Calu3 (cell line): ENCODE data around the gene CDC45. TPM values are rescaled to one million over a fixed set of nuclear protein-coding genes. Genes with fewer than 3 reads are reported as not detected.

ENCODE experiments used
- BruUV-seq: library from RNA; stranded (reverse); fragments of 400-500 nt; replicated peaks from 2 replicates; lab custom pipeline; 2021; lab: Mats Ljungman, UMichigan
- CTCF ChIA-PET: fragments of 300-600 bp; sonication (Branson Sonifier 250); formaldehyde crosslinking; loops from one replicate; lab custom pipeline; 2022; ENCODE audit warnings: antibody characterized with exemption; lab: Charles Lee
- DNase-seq: peaks from one replicate; pipeline ENCODE4 v3.0.0; 2022
- H3K27ac Mint-ChIP-seq: one replicate; pipeline ENCODE4 v1.8.0; 2022; ENCODE audit warnings: mixed read lengths; ENCODE audit not compliant: unreplicated experiment
- H3K27me3 Mint-ChIP-seq: one replicate; pipeline ENCODE4 v1.8.0; 2022; ENCODE audit warnings: mixed read lengths; ENCODE audit not compliant: unreplicated experiment
- H3K36me3 Mint-ChIP-seq: one replicate; pipeline ENCODE4 v1.8.0; 2022; ENCODE audit warnings: mild to moderate bottlenecking, moderate library complexity, mixed read lengths; ENCODE audit not compliant: insufficient read depth, unreplicated experiment
- H3K4me1 Mint-ChIP-seq: one replicate; pipeline ENCODE4 v1.8.0; 2022; ENCODE audit warnings: mild to moderate bottlenecking, low read depth, mixed read lengths; ENCODE audit not compliant: unreplicated experiment
- H3K4me3 Mint-ChIP-seq: one replicate; pipeline ENCODE4 v1.8.0; 2022; ENCODE audit warnings: mild to moderate bottlenecking, low read depth, moderate library complexity, mixed read lengths; ENCODE audit not compliant: unreplicated experiment
- H3K9me3 Mint-ChIP-seq: one replicate; pipeline ENCODE4 v1.8.0; 2022; ENCODE audit warnings: low read depth, mixed read lengths; ENCODE audit not compliant: unreplicated experiment
- intact Hi-C: fragments of 100-400 bp; cut with micrococcal nuclease; formaldehyde crosslinking; loops from one replicate; pipeline ENCODE4 v1.10.0; 2022; ENCODE audit not compliant: unreplicated experiment
- total RNA-seq: library from RNA; stranded (reverse); gene quantifications from 2 replicates; pipeline ENCODE4 v1.2.3, GENCODE V29; 2022
- TF ChIP-seq, protein P1 (sequence below): fragments of 200-600 bp; IDR thresholded peaks from one replicate; pipeline ENCODE4 v1.8.0; 2022; ENCODE audit warnings: antibody characterized with exemption; ENCODE audit not compliant: unreplicated experiment

CDC45 gene
- total RNA-seq, 1 experiment from 2014 or later: 45.0 TPM

DNA sequence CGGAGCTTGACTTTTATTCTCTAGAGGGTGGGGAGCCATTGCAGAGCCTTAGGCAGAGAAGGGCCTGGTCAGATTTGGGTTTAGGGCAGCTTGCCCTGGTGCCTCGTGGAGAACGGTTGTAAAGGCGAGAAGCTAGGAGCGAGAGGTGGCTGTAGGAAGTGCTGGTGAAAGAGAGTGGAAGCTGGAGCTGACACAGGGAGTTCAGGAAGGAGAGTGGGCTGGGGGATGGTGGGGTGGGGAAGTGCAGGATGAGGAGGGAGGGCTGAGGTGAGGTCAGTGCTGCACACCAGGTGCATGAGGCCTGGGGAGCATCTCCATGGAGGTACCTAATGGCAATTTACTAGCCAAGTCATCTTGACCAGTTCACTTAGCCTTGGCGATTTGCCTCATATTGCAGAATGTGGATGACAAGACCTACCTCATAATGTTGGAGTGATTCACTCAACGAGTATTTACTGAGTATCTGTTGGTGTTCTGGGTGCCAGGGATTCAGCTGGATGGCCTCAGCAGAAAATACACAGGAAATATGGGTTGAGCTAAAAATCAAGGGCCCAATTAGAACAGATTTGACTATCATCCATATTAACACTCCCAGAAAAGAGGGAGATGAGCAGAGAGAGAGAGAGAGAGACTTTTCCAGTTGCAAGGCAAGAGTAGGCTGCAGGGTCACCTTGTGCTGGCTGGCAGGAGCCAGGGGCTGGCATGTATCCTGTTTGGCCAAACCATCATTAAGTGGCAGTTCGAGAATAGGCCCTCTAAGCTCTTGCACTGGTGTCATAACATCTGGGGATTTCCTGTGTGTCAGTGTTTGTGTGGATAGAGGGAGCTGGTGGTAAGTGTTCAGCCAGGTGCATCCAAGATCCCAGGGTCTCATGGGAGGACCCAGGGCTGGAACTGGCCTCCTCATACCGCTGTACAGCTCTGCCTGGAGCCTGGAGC is 88.9 kb downstream of the CDC45 start:
- H3K27ac Mint-ChIP-seq: no peak overlapping the region
- H3K4me1 Mint-ChIP-seq: no peaks in the 10 kb centered on the region
- no peaks in the 10 kb centered on the region for H3K9me3 Mint-ChIP-seq
- intact Hi-C loops: no loop called here
- no peaks in the 10 kb centered on the region for H3K36me3 Mint-ChIP-seq
- BruUV-seq: no TSS peak
- TF ChIP-seq, protein P1, sequence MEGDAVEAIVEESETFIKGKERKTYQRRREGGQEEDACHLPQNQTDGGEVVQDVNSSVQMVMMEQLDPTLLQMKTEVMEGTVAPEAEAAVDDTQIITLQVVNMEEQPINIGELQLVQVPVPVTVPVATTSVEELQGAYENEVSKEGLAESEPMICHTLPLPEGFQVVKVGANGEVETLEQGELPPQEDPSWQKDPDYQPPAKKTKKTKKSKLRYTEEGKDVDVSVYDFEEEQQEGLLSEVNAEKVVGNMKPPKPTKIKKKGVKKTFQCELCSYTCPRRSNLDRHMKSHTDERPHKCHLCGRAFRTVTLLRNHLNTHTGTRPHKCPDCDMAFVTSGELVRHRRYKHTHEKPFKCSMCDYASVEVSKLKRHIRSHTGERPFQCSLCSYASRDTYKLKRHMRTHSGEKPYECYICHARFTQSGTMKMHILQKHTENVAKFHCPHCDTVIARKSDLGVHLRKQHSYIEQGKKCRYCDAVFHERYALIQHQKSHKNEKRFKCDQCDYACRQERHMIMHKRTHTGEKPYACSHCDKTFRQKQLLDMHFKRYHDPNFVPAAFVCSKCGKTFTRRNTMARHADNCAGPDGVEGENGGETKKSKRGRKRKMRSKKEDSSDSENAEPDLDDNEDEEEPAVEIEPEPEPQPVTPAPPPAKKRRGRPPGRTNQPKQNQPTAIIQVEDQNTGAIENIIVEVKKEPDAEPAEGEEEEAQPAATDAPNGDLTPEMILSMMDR: no peak
- DNase-seq: no peak
- H3K4me3 Mint-ChIP-seq: no peak overlapping the region
- CTCF ChIA-PET: no interaction called here
- H3K27me3 Mint-ChIP-seq: peaks cover 74% of the 10 kb centered on the region

DNA sequence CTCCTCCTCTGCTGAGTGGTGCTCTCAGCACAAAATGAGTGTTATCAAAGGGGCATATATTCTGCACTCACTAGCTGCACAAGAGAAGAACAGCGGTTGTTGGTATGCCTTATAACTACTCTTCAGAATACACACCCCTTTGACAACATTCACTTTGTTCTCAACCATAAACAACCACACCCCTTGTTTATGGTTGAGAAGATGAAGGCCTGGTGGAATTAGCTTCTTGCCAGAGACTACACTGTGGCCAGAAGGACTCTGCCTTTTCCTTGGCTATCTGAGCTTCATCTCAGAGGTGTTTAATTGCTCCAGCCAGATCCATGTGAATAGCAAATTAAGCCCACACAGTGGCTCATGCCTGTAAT is 89.5 kb downstream of the CDC45 start:
- DNase-seq: no peak
- H3K4me3 Mint-ChIP-seq: no peak overlapping the region
- H3K27ac Mint-ChIP-seq: no peak overlapping the region
- CTCF ChIA-PET: no interaction called here
- TF ChIP-seq, protein P1: no peak
- intact Hi-C loops: no loop called here
- H3K9me3 Mint-ChIP-seq: no peaks in the 10 kb centered on the region
- no peaks in the 10 kb centered on the region for H3K4me1 Mint-ChIP-seq
- BruUV-seq: no TSS peak
- peaks cover 79% of the 10 kb centered on the region for H3K27me3 Mint-ChIP-seq
- H3K36me3 Mint-ChIP-seq: no peaks in the 10 kb centered on the region

DNA sequence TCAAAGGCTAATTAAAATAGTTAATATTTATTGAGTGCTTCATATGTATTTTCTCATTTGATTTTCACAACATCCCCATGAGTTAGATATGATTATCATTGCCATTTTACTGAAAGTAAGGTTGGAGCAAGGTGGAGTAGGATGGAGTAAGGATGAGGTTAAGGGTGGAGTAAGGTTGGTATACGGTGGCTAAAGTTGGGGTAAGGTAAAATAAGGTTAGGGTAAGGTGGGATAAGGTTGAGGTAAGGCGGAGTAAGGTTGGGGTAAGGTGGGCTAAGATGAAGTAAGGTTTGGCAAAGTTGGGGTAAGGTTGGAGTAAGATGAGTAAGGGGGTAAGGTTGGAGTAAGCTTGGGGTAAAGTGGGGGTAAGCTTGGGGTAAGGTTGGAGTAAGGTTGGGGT is 90.3 kb downstream of the CDC45 start:
- TF ChIP-seq, protein P1: no peak
- BruUV-seq: no TSS peak
- Mint-ChIP-seq H3K27ac (no peak overlapping the region), H3K4me3 (no peak overlapping the region), H3K27me3 (peaks cover 86% of the 10 kb centered on the region), H3K36me3 (no peaks in the 10 kb centered on the region), H3K4me1 (no peaks in the 10 kb centered on the region), H3K9me3 (no peaks in the 10 kb centered on the region)
- CTCF ChIA-PET: no interaction called here
- DNase-seq: no peak
- intact Hi-C loops: no loop called here

Other genes with a start within 250 kb of the CDC45 start
- gene CLTCL1, start 188.2 kb upstream of the CDC45 start, total RNA-seq: 2.9 and 4.4 TPM in 2 replicates
- 32.0 and 36.4 TPM in 2 replicates for gene HIRA, start 48.2 kb upstream of the CDC45 start, total RNA-seq
- 38.0 and 38.6 TPM in 2 replicates for gene MRPL40, start 47.4 kb upstream of the CDC45 start, total RNA-seq
- 15.7 and 17.7 TPM in 2 replicates for gene C22orf39, start 32.2 kb upstream of the CDC45 start, total RNA-seq
- 87.8 and 95.7 TPM in 2 replicates for gene UFD1, start 727 bp upstream of the CDC45 start, total RNA-seq
- not detected in 2 replicates for gene CLDN5, start 44.5 kb downstream of the CDC45 start, total RNA-seq
- 2.3 and 3.3 TPM in 2 replicates for gene SEPTIN5, start 234.6 kb downstream of the CDC45 start, total RNA-seq
- gene GP1BB, start 243.6 kb downstream of the CDC45 start, total RNA-seq: not detected in 2 replicates